Aorta (tissue), 5 donors: Measurements from ENCODE around the gene PRKCZ. TPM values are rescaled to one million over a fixed set of nuclear protein-coding genes. Genes with fewer than 3 reads are reported as not detected.
A peak's percentile ranks its signal among the peaks of the same experiment; 100 is the strongest.

Source experiments
- ATAC-seq: fragments of 200-7000 bp; cut with Tn5 transposase; one replicate; pipeline ENCODE4 v1.9.1; 2022; ENCODE audit warnings: moderate library complexity; ENCODE audit not compliant: low FRiP score
- DNase-seq, 2 donors: peaks; one replicate each; pipeline ENCODE4 v3.0.0-alpha.2; 2020
- H3K27ac ChIP-seq, 2 donors: one replicate each; pipeline ENCODE4 v1.5.1; 2013; ENCODE audit warnings: low read length in 2 of 2, mild to moderate bottlenecking in 2 of 2, moderate library complexity in 2 of 2, control low read depth in 1 of 2, inconsistent platforms in 1 of 2, low read depth in 1 of 2
- H3K27me3 ChIP-seq, 2 donors: one replicate each; pipeline ENCODE4 v1.6.1; 2013; ENCODE audit warnings: control low read depth in 1 of 2, low read length in 1 of 2, mild to moderate bottlenecking in 1 of 2, moderate library complexity in 1 of 2; ENCODE audit not compliant: insufficient read depth in 2 of 2, control insufficient read depth in 1 of 2
- H3K36me3 ChIP-seq, 2 donors: one replicate each; pipeline ENCODE4 v1.6.1; 2013; ENCODE audit warnings: control low read depth in 1 of 2, low read length in 1 of 2, mild to moderate bottlenecking in 1 of 2; ENCODE audit not compliant: insufficient read depth in 2 of 2, control insufficient read depth in 1 of 2
- H3K4me1 ChIP-seq, 2 donors: one replicate each; pipeline ENCODE4 v1.6.1; 2013; ENCODE audit warnings: low read length in 2 of 2, control low read depth in 1 of 2, mild to moderate bottlenecking in 1 of 2, moderate library complexity in 1 of 2; ENCODE audit not compliant: insufficient read depth in 2 of 2, control insufficient read depth in 1 of 2
- H3K4me3 ChIP-seq, 2 donors: one replicate each; pipeline ENCODE4 v1.5.1; 2013; ENCODE audit warnings: low read length in 2 of 2, control low read depth in 1 of 2, mild to moderate bottlenecking in 1 of 2
- H3K9me3 ChIP-seq: one replicate; pipeline ENCODE4 v1.6.1; 2013; ENCODE audit warnings: mild to moderate bottlenecking, low read length; ENCODE audit not compliant: control insufficient read depth
- WGBS, 2 donors: extraction: QIAGEN DNeasy Blood & Tissue Kit; methylation state at CpG; one replicate each; pipeline ENCODE4 v1.1.7; 2013; 5-methylcytosine and 5-hydroxymethylcytosine counted together
- intact Hi-C, 2 donors: fragments of 100-400 bp; cut with DNase I; formaldehyde crosslinking; loops; one replicate each; pipeline versions ENCODE4 v1.14.2 to v1.15.0; 2022
- polyA plus RNA-seq, 2 donors: library from polyadenylated mRNA; stranded (reverse); fragments of 200-250 nt; gene quantifications; one replicate each; pipeline ENCODE4 v1.2.3, GENCODE V29; 2013
- total RNA-seq, 2 donors: library from RNA; stranded (reverse); fragmentation: NEBNext Ultra II Directional; extraction: Animal tissue kit (Norgen Biotek cat#: 25700); gene quantifications; one replicate each; pipeline ENCODE4 v1.2.1, GENCODE V29; 2021
- donor health status: healthy with polysubstance abuse.
- donor health status: Bipolar disorder and iron deficiency.
- donor health status: DM: no; HTN: no; CAD: no.
- donor health status: DM: no; HTN: no; CAD: no.
- donor health status: DM: yes; HTN: yes; CAD: no.

Gene PRKCZ
- total and polyA plus RNA-seq, 4 donors = 1.5 to 23.2 (median 4.2) TPM

DNA sequence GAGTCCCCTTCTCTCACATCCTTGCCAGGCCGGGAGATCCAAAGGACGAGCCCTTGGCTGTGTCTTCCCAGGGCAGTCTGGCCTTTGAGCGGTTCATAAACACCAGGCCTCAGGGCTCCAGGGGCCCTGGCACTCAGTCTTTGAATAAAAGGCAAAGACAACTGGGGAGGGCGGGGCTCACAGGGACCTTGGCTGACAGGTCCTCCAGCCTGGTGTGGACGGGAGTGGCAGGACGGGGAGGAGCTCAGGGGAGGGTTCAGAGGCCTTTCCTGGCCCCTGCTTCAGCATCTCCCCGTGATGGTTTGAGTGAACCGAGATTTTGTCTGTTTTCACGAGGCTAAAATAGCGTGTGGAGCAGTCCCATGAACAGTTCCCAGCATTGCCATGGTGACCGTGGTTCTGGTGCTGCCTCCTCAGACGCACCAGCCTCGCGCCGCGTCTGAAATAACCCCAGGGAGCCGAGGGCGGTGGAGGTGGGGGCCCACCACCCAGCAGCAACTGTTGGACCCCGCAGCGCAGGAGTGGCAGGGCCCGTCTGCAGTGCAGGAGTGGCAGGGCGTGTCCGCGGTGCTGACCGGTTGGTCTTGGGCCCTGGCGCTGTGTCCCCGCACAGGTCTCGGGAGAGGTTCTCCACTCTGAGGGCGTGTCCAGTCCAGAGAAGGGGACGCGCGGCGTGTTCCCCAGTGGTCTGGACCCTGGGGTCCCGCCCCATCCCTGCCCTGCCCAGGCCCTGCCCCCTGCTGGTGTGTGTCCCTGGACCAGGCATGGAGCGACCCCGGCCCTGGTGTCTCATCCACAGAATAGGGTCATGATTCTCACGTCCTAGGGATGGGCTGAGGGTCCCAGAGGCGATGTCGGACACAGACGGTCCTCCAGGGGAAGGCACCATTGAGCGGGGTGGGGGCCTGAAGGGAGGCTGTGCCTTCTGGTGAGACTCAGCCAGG, 7.1 kb upstream of the PRKCZ start:
- DNase-seq (no peak), ATAC-seq (no peak)
- H3K4me3 ChIP-seq = no peak overlapping the region
- H3K36me3 ChIP-seq = no peaks in the 10 kb centered on the region
- peaks cover 6% of the 10 kb centered on the region for H3K9me3 ChIP-seq
- no peaks in the 10 kb centered on the region for H3K4me1 ChIP-seq
- WGBS, 2 donors = 66 to 70% methylated on average over 41 of the region's 41 CpGs
- intact Hi-C loops = no loop called here
- H3K27me3 ChIP-seq = no peaks in the 10 kb centered on the region
- H3K27ac ChIP-seq = no peak overlapping the region

DNA sequence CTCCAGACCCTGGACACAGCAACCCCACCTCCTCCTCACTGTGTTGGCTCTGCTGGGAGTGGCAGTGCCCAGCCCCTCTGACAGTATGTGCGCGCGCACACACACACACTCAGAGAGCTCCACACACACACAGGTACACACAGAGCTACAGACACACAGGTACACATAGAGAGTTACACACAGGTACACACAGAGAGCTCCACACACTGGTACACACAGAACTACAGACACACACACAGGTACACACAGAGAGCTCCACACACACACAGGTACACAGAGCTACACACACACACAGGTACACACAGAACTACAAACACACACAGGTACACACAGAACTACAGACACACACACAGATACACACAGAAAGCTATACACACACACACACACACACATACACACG, 6.3 kb upstream of the PRKCZ start:
- H3K27me3 ChIP-seq = no peaks in the 10 kb centered on the region
- 93 to 94% methylated on average over 4 of the region's 4 CpGs for WGBS, 2 donors

DNA sequence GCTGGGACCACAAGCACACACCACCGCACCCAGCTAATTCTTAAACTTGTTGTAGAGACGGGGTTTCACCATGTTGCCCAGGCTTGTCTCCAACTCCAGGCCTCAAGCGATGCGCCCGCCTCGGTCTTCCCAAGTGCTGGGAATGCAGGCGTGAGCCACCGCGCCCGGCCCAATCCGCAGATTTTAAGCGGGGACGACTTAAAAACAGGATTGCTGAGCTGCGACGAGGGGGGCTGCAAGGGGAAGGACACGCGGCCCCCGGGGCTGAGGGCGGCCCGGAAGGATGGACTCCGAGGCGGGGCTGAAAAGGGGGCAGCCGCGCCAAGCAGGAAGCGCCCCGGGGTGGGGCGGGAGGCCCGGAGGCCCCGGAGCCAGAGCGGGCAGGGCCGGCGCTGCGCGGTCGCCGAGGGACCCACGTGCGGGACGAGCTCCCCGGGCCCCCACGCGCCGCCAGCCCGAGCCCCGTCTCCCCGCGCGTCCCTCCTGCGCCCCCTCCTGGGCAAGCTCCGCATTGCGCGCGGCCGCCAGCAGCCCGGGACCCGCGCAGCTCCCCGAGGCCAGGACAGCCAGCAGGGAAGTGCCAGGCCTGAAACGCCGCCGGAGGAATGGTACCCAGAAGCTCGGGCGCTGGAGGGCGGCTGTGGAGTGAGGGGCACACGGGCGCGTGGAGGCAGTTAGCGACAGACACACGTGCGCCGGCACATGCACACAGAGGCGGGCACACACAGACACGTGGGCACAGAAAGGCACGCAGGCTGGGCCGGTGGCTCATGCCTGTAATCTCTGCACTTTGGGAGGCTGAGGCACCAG, 5.5 kb upstream of the PRKCZ start:
- peak; percentile 75 for ATAC-seq
- Histone ChIP-seq H3K4me1 (no peaks in the 10 kb centered on the region), H3K27ac (no peak overlapping the region), H3K4me3 (no peak overlapping the region), H3K9me3 (no peaks in the 10 kb centered on the region), H3K36me3 (no peaks in the 10 kb centered on the region), H3K27me3 (no peaks in the 10 kb centered on the region)
- intact Hi-C loops = no loop called here
- 9% methylated on average over 62 to 75 of the region's 75 CpGs for WGBS, 2 donors
- DNase-seq = peak; percentile 71 to 90

More for the DNA sequence above, 6.3 kb upstream of the PRKCZ start:
- H3K9me3 ChIP-seq = no peaks in the 10 kb centered on the region
- intact Hi-C loops = no loop called here
- ATAC-seq = no peak
- no peaks in the 10 kb centered on the region for H3K4me1 ChIP-seq
- DNase-seq = no peak
- H3K36me3 ChIP-seq = no peaks in the 10 kb centered on the region
- H3K27ac ChIP-seq = no peak overlapping the region
- H3K4me3 ChIP-seq = no peak overlapping the region

DNA sequence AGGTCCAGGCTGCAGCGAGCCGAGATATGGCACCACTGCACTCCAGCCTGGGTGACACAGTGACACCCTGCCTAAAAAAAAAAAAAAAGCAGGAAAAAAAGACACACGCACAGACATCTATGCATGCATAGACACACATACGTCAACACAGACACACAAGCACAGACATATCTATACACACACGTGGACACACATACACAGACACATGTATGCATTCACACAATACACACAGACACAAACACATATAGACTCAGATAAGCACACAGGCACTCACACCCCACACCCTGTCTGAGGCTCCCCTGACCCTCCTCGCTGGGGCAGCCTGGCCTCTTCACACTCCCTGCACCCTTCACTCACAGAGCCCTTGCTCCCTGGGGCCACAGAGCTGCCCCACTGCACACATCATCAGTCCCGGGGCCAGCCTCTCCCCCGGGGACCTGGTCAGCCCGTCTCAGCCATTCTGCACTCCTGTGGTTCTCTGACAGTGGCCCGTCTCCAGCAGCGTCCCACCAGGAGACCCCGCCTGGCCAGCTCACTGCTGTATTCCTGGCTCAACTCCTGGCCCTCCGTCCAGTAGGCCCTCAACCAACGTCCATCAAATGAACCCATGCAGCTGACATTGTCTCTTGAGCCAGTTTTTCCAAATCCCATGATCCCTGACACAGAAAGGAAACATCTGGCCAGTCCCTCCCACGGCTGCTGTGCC, 4.6 kb upstream of the PRKCZ start:
- Histone ChIP-seq H3K27me3 (no peaks in the 10 kb centered on the region), H3K4me1 (no peaks in the 10 kb centered on the region), H3K4me3 (no peak overlapping the region), H3K27ac (no peak overlapping the region), H3K36me3 (no peaks in the 10 kb centered on the region), H3K9me3 (no peaks in the 10 kb centered on the region)
- ATAC-seq (no peak), DNase-seq (no peak)
- 58 to 59% methylated on average over 14 to 15 of the region's 15 CpGs for WGBS, 2 donors
- intact Hi-C loops = no loop called here

DNA sequence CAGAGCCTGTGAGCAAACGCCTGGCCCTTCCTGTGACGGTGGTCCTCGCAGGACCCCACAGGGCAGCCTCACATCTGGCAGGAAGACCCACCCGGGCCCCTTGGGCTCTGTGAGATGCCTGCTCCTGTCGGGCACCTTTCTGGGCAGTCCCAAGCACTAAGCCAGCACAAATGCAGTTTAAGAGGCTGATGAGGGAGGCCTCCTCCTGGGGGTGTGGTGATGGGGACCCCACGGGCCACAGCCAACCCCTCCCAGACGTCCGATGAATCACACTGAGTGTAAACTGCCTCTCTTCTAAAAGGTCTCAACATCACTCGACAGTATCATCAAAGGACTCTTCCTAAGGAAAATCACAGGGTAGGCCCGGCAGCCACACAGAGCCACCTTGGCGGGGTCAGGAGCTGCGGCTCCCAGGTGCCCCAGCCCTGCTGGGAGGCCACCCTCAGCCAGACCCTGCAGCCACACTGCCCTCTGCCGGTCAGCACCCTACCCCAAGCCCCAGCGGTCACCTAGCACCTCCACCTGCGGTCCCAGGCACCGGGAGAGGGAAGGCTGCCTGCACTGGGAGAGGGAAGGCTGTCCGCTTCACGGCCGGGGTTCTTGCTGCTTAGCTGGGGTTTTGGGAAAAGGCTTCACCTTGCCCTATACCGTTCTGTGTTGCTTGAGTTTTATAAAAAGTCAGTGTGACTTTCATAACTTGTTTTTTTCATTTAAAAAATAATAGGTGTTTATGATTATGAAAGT, 3.9 kb upstream of the PRKCZ start:
- Histone ChIP-seq H3K36me3 (no peaks in the 10 kb centered on the region), H3K4me3 (no peak overlapping the region), H3K27ac (no peak overlapping the region), H3K4me1 (no peaks in the 10 kb centered on the region), H3K9me3 (no peaks in the 10 kb centered on the region), H3K27me3 (no peaks in the 10 kb centered on the region)
- ATAC-seq = peak; percentile 45
- WGBS, 2 donors = 48 to 51% methylated on average over 20 of the region's 20 CpGs
- no peak for DNase-seq
- intact Hi-C loops = no loop called here

DNA sequence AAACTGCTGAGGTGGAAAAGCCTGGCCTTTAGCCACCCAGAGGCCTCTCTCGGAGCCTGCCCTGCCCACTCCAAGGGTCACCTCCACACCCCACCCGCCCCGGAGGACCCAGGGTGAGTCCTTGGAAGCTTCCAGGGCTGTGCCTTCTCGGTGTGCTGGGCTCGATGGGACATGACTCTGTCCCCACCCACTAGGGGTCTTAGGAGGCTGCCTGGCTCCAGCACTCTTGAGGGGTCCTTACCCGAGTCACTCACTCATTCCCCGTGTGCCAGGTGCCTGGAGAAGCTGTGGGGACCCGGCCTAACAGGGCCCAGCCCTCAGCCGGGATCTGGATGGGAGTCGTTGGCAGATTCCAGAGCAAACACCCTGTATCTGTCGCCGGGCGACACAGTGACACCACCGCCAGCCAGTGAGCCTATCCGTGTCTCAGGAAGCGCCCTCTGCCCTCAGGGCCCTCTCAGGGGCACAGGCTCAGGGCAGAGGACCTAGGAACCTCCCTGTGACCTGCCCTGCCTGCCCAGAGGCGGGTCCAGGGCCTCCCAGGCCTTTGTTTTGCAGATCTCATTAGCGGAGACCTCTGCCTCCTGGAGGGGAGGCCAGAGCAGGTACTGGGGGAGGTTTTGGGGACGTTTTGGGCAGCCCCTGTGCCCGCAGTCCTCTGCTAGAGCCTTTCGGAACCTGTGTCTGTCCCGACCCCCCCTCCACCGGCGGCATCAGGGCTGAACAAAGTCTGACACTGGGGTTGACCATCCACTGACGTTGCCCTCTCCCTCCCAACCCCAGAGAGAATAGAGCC, 3.1 kb upstream of the PRKCZ start:
- intact Hi-C loops = no loop called here
- Histone ChIP-seq H3K27me3 (no peaks in the 10 kb centered on the region), H3K4me3 (no peak overlapping the region), H3K4me1 (no peaks in the 10 kb centered on the region), H3K36me3 (no peaks in the 10 kb centered on the region), H3K27ac (no peak overlapping the region), H3K9me3 (no peaks in the 10 kb centered on the region)
- 52 to 54% methylated on average over 24 to 25 of the region's 25 CpGs for WGBS, 2 donors
- no peak for ATAC-seq
- no peak for DNase-seq

DNA sequence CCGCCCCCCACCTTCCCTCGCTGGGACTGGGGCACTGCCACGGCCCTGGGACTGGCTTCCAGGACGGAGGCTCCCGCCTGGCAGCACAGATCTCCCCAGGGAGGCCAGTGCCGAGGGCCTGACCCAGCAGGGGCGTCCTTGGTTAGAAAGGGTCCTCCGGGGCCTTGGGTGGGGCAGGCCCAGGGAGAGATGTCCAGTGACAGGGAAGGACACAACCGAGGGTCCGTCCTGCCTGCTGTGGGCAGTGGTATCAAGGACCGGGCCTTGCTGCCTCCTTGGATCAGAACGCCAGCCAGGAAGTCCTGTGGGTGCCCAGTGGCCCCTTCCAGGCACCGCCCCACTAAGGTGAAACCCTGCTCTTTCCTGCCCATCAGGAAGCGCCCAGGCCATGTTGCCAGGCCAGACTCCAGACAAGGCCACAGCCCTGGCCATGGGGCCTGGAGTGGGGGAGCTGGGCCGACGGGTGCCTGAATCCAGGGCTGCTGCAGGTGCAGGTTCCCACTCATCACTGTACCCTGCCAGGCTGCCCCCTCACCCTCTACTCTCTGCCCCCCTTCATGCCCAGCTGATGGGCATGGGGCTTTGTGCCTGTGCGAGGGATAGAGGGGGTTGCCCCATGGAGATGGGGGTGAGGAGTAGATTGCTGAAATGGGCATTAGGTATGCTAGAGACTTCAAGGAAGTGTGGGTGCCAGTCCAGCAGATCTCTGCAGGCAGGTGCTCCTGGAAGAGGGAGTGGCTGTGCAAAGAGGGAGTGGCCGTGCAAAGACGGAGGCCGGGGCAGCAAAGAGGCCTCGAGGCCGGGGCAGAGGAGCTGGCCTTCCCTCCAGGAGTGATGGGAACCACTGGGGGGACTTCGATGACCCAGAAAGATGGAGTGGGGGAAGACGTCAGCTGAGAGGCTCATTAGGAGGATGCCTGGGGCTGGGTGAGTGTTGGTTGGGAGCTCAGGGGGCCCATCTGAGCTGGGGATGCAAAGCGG, 2.2 kb upstream of the PRKCZ start:
- no peak overlapping the region for H3K4me3 ChIP-seq
- no peaks in the 10 kb centered on the region for H3K4me1 ChIP-seq
- ATAC-seq (no peak), DNase-seq (no peak)
- no peaks in the 10 kb centered on the region for H3K9me3 ChIP-seq
- WGBS, 2 donors = 68 to 72% methylated on average over 24 to 25 of the region's 25 CpGs
- H3K27me3 ChIP-seq = no peaks in the 10 kb centered on the region
- intact Hi-C loops = no loop called here
- H3K27ac ChIP-seq = no peak overlapping the region
- H3K36me3 ChIP-seq = no peaks in the 10 kb centered on the region
